IMR-90 (cell line): Measurements from ENCODE around the gene ANK2. TPM values are rescaled to one million over a fixed set of nuclear protein-coding genes. Genes with fewer than 3 reads are reported as not detected.

Experiments used
- ATAC-seq: fragments of 200-7000 bp; cut with Tn5 transposase; 2 replicates; pipeline ENCODE4 v1.9.1; 2020; ENCODE audit warnings: low read depth, mild to moderate bottlenecking, moderate library complexity
- BruUV-seq: library from RNA; stranded (reverse); fragments of 400-500 nt; replicated peaks from 2 replicates; lab custom pipeline; 2021; lab: Mats Ljungman, UMichigan
- CTCF ChIA-PET: fragments of 300-600 bp; formaldehyde crosslinking; extraction: SDS; loops from one replicate; lab custom pipeline; 2021; ENCODE audit warnings: antibody characterized with exemption; lab: Yijun Ruan, JAX
- POLR2A ChIA-PET: fragments of 300-600 bp; sonication (Branson Sonifier 250); formaldehyde crosslinking; loops from one replicate; lab custom pipeline; 2022; ENCODE audit warnings: antibody characterized with exemption; ENCODE audit not compliant: unreplicated experiment; lab: Charles Lee
- DNase-seq: peaks from one replicate; pipeline ENCODE4 v3.0.0; 2013
- H2AFZ ChIP-seq: replicated peaks from 2 replicates; pipeline ENCODE3; 2013; ENCODE audit warnings: low read length, mild to moderate bottlenecking; ENCODE audit not compliant: poor library complexity
- H2AK5ac ChIP-seq: 2 replicates; pipeline ENCODE4 v1.6.1; 2013; ENCODE audit warnings: low read depth, low read length, inconsistent platforms
- H2AK9ac ChIP-seq: replicated peaks from 2 replicates; pipeline ENCODE3; 2013; ENCODE audit warnings: mild to moderate bottlenecking, low read depth, low read length, moderate library complexity; ENCODE audit not compliant: poor library complexity
- H2BK120ac ChIP-seq: 2 replicates; pipeline ENCODE4 v1.6.1; 2013; ENCODE audit warnings: low read depth, low read length, inconsistent platforms
- H2BK15ac ChIP-seq: 3 replicates; pipeline ENCODE4 v1.6.1; 2013; ENCODE audit warnings: low read depth, low read length, inconsistent platforms
- H2BK20ac ChIP-seq: 2 replicates; pipeline ENCODE4 v1.6.1; 2013; ENCODE audit warnings: low read depth, mild to moderate bottlenecking, inconsistent platforms, low read length, moderate library complexity
- H2BK5ac ChIP-seq: 2 replicates; pipeline ENCODE4 v1.6.1; 2013; ENCODE audit warnings: mild to moderate bottlenecking, low read depth, low read length, inconsistent platforms; ENCODE audit not compliant: poor library complexity, severe bottlenecking
- H3K14ac ChIP-seq: replicated peaks from 2 replicates; pipeline ENCODE4 v1.6.1; 2013; ENCODE audit warnings: low read depth, low read length, inconsistent platforms
- H3K18ac ChIP-seq: 2 replicates; pipeline ENCODE4 v1.6.1; 2013; ENCODE audit warnings: low read depth, low read length, control low read depth
- H3K23ac ChIP-seq: 2 replicates; pipeline ENCODE4 v1.6.1; 2013; ENCODE audit warnings: low read depth, low read length, inconsistent platforms
- H3K27ac ChIP-seq: 2 replicates; pipeline ENCODE4 v1.5.1; 2013; ENCODE audit warnings: mild to moderate bottlenecking, control low read depth, low read length; ENCODE audit not compliant: insufficient read depth
- H3K27me3 ChIP-seq: 2 replicates; pipeline ENCODE4 v1.6.1; 2013; ENCODE audit warnings: low read length; ENCODE audit not compliant: control insufficient read depth, insufficient read depth
- H3K36me3 ChIP-seq: 2 replicates; pipeline ENCODE4 v1.6.1; 2013; ENCODE audit warnings: low read length, mixed read lengths; ENCODE audit not compliant: control insufficient read depth, insufficient read depth
- H3K4ac ChIP-seq: 2 replicates; pipeline ENCODE4 v1.6.1; 2013; ENCODE audit warnings: low read depth, low read length, inconsistent platforms
- H3K4me1 ChIP-seq: 2 replicates; pipeline ENCODE4 v1.6.1; 2013; ENCODE audit warnings: low read length, mixed read lengths; ENCODE audit not compliant: control insufficient read depth, insufficient read depth
- H3K4me2 ChIP-seq: 2 replicates; pipeline ENCODE4 v1.6.1; 2013; ENCODE audit warnings: low read depth, mild to moderate bottlenecking, control low read depth, low read length, moderate library complexity
- H3K4me3 ChIP-seq: 2 replicates; pipeline ENCODE4 v1.5.1; 2013; ENCODE audit warnings: low read depth, mild to moderate bottlenecking, control low read depth, low read length, moderate library complexity; ENCODE audit not compliant: insufficient read depth
- H3K56ac ChIP-seq: 2 replicates; pipeline ENCODE4 v1.6.1; 2013; ENCODE audit warnings: low read length, inconsistent platforms; ENCODE audit not compliant: insufficient read depth; ENCODE audit errors: extremely low read depth
- H3K79me1 ChIP-seq, 2 experiments: 2 replicates each; pipeline ENCODE4 v1.6.1; 2013; ENCODE audit warnings: low read length in 2 of 2, inconsistent platforms in 1 of 2, low read depth in 1 of 2
- H3K9ac ChIP-seq: 2 replicates; pipeline ENCODE4 v1.6.1; 2013; ENCODE audit warnings: low read depth, low read length, control low read depth
- H3K9me1 ChIP-seq: 2 replicates; pipeline ENCODE4 v1.6.1; 2013; ENCODE audit warnings: low read length, inconsistent platforms; ENCODE audit not compliant: insufficient read depth
- H3K9me3 ChIP-seq: 2 replicates; pipeline ENCODE4 v1.6.1; 2013; ENCODE audit warnings: low read length; ENCODE audit not compliant: control insufficient read depth, insufficient read depth
- H4K20me1 ChIP-seq: 2 replicates; pipeline ENCODE4 v1.6.1; 2013; ENCODE audit warnings: low read length, inconsistent platforms; ENCODE audit not compliant: insufficient read depth
- H4K5ac ChIP-seq: 2 replicates; pipeline ENCODE4 v1.6.1; 2013; ENCODE audit warnings: mild to moderate bottlenecking, low read depth, low read length, control low read depth
- H4K8ac ChIP-seq, 2 experiments: 2 replicates each; pipeline ENCODE4 v1.6.1; 2013; ENCODE audit warnings: low read depth in 2 of 2, low read length in 2 of 2, control low read depth in 1 of 2, inconsistent platforms in 1 of 2
- H4K91ac ChIP-seq: 2 replicates; pipeline ENCODE4 v1.6.1; 2013; ENCODE audit warnings: low read depth, low read length, inconsistent platforms; ENCODE audit not compliant: insufficient read depth
- BHLHE40 ChIP-seq: fragments of 150-350 bp; IDR thresholded peaks from 2 replicates; pipeline ENCODE4 v1.6.1; 2016; ENCODE audit warnings: mild to moderate bottlenecking, low read depth, low read length
- CEBPB ChIP-seq: IDR thresholded peaks from 2 replicates; pipeline ENCODE4 v1.6.1; 2012; ENCODE audit warnings: low read depth, low read length, improper control_type of control experiment
- FOS ChIP-seq: fragments of 150-350 bp; IDR thresholded peaks from 2 replicates; pipeline ENCODE4 v1.6.1; 2016; ENCODE audit warnings: low read depth, low read length
- MAFK ChIP-seq: IDR thresholded peaks from 2 replicates; pipeline ENCODE4 v1.6.1; 2012; ENCODE audit warnings: low read depth, low read length, improper control_type of control experiment
- MXI1 ChIP-seq: IDR thresholded peaks from 2 replicates; pipeline ENCODE4 v1.6.1; 2012; ENCODE audit warnings: low read depth, mild to moderate bottlenecking, low read length, moderate library complexity, borderline replicate concordance
- NFE2L2 ChIP-seq: fragments of 150-350 bp; IDR thresholded peaks from 2 replicates; pipeline ENCODE4 v1.6.1; 2016; ENCODE audit warnings: low read depth, mild to moderate bottlenecking, low read length
- RFX5 ChIP-seq: IDR thresholded peaks from 2 replicates; pipeline ENCODE4 v1.8.0; 2012; ENCODE audit warnings: low read depth, mild to moderate bottlenecking, low read length, moderate library complexity
- SMC3 ChIP-seq: fragments of 150-350 bp; IDR thresholded peaks from 2 replicates; pipeline ENCODE4 v1.6.1; 2016; ENCODE audit warnings: low read depth, mild to moderate bottlenecking, antibody characterized with exemption, low read length, moderate library complexity
- WGBS, 2 experiments: methylation state at CpG; one replicate each; pipeline versions ENCODE4 v1.1.5 to v1.1.7; 2013; ENCODE audit warnings: missing lambda C conversion rate in 2 of 2; ENCODE audit not compliant: insufficient read length in 1 of 2; ENCODE audit errors: extremely low coverage in 2 of 2; 5-methylcytosine and 5-hydroxymethylcytosine counted together
- dilution Hi-C: fragments of 300-500 bp; cut with HindIII; formaldehyde crosslinking; loops from one replicate; pipeline ENCODE4 v1.14.3; 2018; ENCODE audit warnings: low sequenced_read_pairs; ENCODE audit not compliant: unreplicated experiment
- in situ Hi-C: fragments of 300-500 bp; cut with MboI; formaldehyde crosslinking; loops from 3 replicates; pipeline ENCODE4 v1.14.3; 2019; ENCODE audit warnings: low sequenced_read_pairs, inconsistent platforms, mixed read lengths
- intact Hi-C: fragments of 100-400 bp; cut with micrococcal nuclease; formaldehyde crosslinking; loops from 2 replicates; pipeline ENCODE4 v1.10.0; 2022
- polyA plus RNA-seq, 3 experiments: library from polyadenylated mRNA; depleted of rRNA; stranded (reverse); fragments of >200 nt; gene quantifications; 2 replicates each; pipeline ENCODE4 v1.2.3, GENCODE V29; 2012; ENCODE audit warnings: low replicate concordance in 1 of 3
- total RNA-seq: library from RNA; depleted of rRNA; stranded (reverse); fragments of >200 nt; gene quantifications from 2 replicates; pipeline ENCODE4 v1.2.3, GENCODE V29; 2012
- TF ChIP-seq, protein P1 (sequence below): conservative IDR thresholded peaks from 2 replicates; pipeline ENCODE4 v1.5.1; 2012; ENCODE audit warnings: mild to moderate bottlenecking, low read depth, low read length, improper control_type of control experiment
- TF ChIP-seq, protein P2 (sequence below): fragments of 150-350 bp; IDR thresholded peaks from 2 replicates; pipeline ENCODE4 v1.6.1; 2016; ENCODE audit warnings: low read depth, mild to moderate bottlenecking, low read length, moderate library complexity, borderline replicate concordance

The ANK2 gene
- total and polyA plus RNA-seq, 2 of the 4 experiments (the other 2 are of a cell fraction): 0.82 to 6.6 TPM

DNA sequence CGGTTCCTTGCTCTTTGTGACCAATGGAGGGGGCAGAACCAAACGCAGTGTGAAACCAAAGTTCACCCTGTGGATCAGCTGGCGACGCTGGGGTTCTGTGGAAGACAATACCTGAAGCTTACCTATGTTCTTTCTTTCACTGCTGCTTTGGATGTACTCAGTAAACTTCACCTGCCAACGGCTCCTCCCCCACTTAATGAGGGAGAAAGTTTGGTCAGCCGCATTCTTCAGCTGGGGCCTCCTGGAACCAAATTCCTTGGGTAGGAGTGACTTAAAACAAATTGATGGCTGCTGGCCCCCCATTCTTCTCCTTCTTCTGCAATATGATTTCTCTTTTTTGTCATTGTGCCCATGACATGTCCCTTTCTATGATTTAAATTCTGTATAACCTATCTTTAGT is 282.4 kb downstream of the ANK2 start:
- Histone ChIP-seq H4K20me1 (no peaks in the 10 kb centered on the region), H2AFZ (no peak overlapping the region), H3K36me3 (no peaks in the 10 kb centered on the region), H2BK15ac (no peak overlapping the region), H3K4me3 (no peak overlapping the region), H3K9me3 (no peaks in the 10 kb centered on the region), H2BK120ac (no peak overlapping the region), H4K5ac (no peak overlapping the region), H3K4ac (no peak overlapping the region), H3K4me1 (no peaks in the 10 kb centered on the region), H2BK20ac (no peak overlapping the region), H3K9me1 (no peaks in the 10 kb centered on the region), H3K79me1 (no peaks in the 10 kb centered on the region), H3K4me2 (no peak overlapping the region), H3K27ac (no peak overlapping the region), H3K23ac (no peak overlapping the region), H3K14ac (no peak overlapping the region), H2BK5ac (no peak overlapping the region), H3K9ac (no peak overlapping the region), H4K8ac (no peak overlapping the region), H2AK5ac (no peak overlapping the region), H2AK9ac (no peak overlapping the region), H3K18ac (no peak overlapping the region), H4K91ac (no peak overlapping the region), H3K27me3 (no peaks in the 10 kb centered on the region; the same call in 1 of the 2 replicates), H3K56ac (no peak overlapping the region)
- POLR2A ChIA-PET: no interaction called here
- dilution Hi-C loops (no loop called here), intact Hi-C loops (no loop called here), in situ Hi-C loops (no loop called here)
- no peak for DNase-seq
- TF ChIP-seq SMC3: no peak
- TF ChIP-seq MAFK: no peak
- no peak for TF ChIP-seq BHLHE40
- no peak for TF ChIP-seq MXI1
- no peak for TF ChIP-seq NFE2L2
- no peak for TF ChIP-seq CEBPB
- TF ChIP-seq, protein P1, sequence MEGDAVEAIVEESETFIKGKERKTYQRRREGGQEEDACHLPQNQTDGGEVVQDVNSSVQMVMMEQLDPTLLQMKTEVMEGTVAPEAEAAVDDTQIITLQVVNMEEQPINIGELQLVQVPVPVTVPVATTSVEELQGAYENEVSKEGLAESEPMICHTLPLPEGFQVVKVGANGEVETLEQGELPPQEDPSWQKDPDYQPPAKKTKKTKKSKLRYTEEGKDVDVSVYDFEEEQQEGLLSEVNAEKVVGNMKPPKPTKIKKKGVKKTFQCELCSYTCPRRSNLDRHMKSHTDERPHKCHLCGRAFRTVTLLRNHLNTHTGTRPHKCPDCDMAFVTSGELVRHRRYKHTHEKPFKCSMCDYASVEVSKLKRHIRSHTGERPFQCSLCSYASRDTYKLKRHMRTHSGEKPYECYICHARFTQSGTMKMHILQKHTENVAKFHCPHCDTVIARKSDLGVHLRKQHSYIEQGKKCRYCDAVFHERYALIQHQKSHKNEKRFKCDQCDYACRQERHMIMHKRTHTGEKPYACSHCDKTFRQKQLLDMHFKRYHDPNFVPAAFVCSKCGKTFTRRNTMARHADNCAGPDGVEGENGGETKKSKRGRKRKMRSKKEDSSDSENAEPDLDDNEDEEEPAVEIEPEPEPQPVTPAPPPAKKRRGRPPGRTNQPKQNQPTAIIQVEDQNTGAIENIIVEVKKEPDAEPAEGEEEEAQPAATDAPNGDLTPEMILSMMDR: no peak
- TF ChIP-seq FOS: no peak
- TF ChIP-seq, protein P2, sequence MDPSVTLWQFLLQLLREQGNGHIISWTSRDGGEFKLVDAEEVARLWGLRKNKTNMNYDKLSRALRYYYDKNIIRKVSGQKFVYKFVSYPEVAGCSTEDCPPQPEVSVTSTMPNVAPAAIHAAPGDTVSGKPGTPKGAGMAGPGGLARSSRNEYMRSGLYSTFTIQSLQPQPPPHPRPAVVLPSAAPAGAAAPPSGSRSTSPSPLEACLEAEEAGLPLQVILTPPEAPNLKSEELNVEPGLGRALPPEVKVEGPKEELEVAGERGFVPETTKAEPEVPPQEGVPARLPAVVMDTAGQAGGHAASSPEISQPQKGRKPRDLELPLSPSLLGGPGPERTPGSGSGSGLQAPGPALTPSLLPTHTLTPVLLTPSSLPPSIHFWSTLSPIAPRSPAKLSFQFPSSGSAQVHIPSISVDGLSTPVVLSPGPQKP: no peak
- no peak for TF ChIP-seq RFX5
- no peak for ATAC-seq
- WGBS, 2 experiments: no CpG with 5 or more reads among the region's 6 CpGs
- CTCF ChIA-PET: interaction anchor here (0.5 to 1.1 kb wide), 2 partner anchors 16 to 1018 kb away, joined by 3 read pairs; no protein-coding TSS in a partner anchor
- no TSS peak for BruUV-seq
